GM18870 (cell line): ENCODE measurements around the gene PCNX1.
"Not testable (repeated sequence)": the region's sequence is repeated elsewhere in the genome, so short reads cannot be mapped to it uniquely, and the experiment has no call there.

ENCODE experiments used
- ATAC-seq: cut with Tn5 transposase; IDR thresholded peaks from one replicate; pipeline ENCODE4 v1.9.1; 2021; ENCODE audit warnings: moderate library complexity; ENCODE audit not compliant: unreplicated experiment

Gene PCNX1

GRCh38 chr14:71006200-71006563 lies 98.9 kb downstream of the PCNX1 start:
- no peak for ATAC-seq

GRCh38 chr14:71011479-71011878 lies 104.2 kb downstream of the PCNX1 start:
- ATAC-seq = no peak

GRCh38 chr14:71012888-71013287 lies 105.6 kb downstream of the PCNX1 start:
- no peak for ATAC-seq

GRCh38 chr14:71013551-71014192 lies 106.4 kb downstream of the PCNX1 start:
- ATAC-seq = no peak

GRCh38 chr14:71019917-71020316 lies 112.7 kb downstream of the PCNX1 start:
- not testable (repeated sequence) for ATAC-seq

GRCh38 chr14:71021347-71022011 lies 114.2 kb downstream of the PCNX1 start:
- no peak for ATAC-seq

- no peak for ATAC-seq
Observed at GRCh38 chr14:71022012-71022869, 115.0 kb downstream of the PCNX1 start.

- ATAC-seq = no peak
Observed at GRCh38 chr14:71022939-71023338, 115.7 kb downstream of the PCNX1 start.

GRCh38 chr14:71029236-71029781 lies 122.0 kb downstream of the PCNX1 start:
- no peak for ATAC-seq

GRCh38 chr14:71031000-71031399 lies 123.7 kb downstream of the PCNX1 start:
- no peak for ATAC-seq

- no peak for ATAC-seq
Observed at GRCh38 chr14:71036433-71036832, 129.2 kb downstream of the PCNX1 start.

- no peak for ATAC-seq
Observed at GRCh38 chr14:71048393-71048792, 141.1 kb downstream of the PCNX1 start.

GRCh38 chr14:71049435-71050133 lies 142.3 kb downstream of the PCNX1 start:
- ATAC-seq = no peak

GRCh38 chr14:71050227-71050823 lies 143.1 kb downstream of the PCNX1 start:
- no peak for ATAC-seq

GRCh38 chr14:71054706-71055105 lies 147.4 kb downstream of the PCNX1 start:
- ATAC-seq = no peak

- no peak for ATAC-seq
Observed at GRCh38 chr14:71056168-71056567, 148.9 kb downstream of the PCNX1 start.

- no peak for ATAC-seq
Observed at GRCh38 chr14:71060274-71060673, 153.0 kb downstream of the PCNX1 start.

GRCh38 chr14:71060825-71061455 lies 153.7 kb downstream of the PCNX1 start:
- no peak for ATAC-seq

- ATAC-seq = no peak
Observed at GRCh38 chr14:71061458-71061857, 154.2 kb downstream of the PCNX1 start.
